ENCODE results near the gene DDI2. TPM values are rescaled to one million over a fixed set of nuclear protein-coding genes. Genes with fewer than 3 reads are reported as not detected.

Gene DDI2
- total RNA-seq, 2 donors from 2014 or later = 28.6 to 38.7 TPM

DNA sequence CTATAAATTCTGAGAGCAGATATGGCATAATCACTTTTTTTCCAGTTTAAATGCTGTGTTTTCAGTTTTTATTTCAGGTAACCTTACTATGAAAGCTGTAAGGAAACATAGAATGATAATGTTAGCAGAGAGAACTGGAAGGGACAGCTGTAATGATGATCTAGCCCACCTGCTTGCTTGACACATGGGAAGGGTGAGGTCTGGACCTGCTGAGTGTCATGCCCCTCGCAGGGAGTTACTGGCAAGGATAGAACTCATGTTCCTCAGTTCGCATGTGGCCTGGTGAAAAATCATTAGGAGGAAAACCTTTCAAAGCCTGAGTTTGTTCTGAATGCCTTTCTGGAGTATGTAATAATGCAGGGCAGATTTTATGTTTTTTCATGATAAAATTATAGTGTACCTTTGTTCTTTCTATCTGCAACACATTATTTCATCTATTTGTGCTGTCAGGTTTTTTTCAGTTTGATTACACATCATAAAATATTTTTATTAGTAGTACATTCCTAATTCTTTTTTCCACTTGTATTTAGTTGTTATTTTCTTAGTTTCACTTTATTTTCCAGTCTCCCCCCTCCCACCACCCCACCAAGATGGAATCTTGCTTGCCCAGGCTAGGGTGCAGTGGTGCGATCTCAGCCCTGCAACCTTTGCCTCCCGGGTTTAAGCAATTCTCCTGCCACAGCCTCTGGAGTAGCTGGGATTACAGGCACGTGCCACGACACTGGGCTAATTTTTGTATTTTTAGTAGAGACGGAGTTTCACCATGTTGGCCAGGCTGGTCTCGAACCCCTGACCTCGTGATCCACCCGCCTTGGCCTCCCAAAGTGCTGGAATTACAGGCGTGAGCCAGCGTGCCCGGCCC lies 8.0 kb downstream of the DDI2 start:
- intact Hi-C loops (cut with DNase I) = loop anchor here (5.0 to 10.0 kb wide), 2 partner anchors 38 to 100 kb away; partner anchors contain the start of gene AGMAT
- peaks cover 3% of the 10 kb centered on the region for H3K36me3 ChIP-seq
- TF ChIP-seq, protein P1, sequence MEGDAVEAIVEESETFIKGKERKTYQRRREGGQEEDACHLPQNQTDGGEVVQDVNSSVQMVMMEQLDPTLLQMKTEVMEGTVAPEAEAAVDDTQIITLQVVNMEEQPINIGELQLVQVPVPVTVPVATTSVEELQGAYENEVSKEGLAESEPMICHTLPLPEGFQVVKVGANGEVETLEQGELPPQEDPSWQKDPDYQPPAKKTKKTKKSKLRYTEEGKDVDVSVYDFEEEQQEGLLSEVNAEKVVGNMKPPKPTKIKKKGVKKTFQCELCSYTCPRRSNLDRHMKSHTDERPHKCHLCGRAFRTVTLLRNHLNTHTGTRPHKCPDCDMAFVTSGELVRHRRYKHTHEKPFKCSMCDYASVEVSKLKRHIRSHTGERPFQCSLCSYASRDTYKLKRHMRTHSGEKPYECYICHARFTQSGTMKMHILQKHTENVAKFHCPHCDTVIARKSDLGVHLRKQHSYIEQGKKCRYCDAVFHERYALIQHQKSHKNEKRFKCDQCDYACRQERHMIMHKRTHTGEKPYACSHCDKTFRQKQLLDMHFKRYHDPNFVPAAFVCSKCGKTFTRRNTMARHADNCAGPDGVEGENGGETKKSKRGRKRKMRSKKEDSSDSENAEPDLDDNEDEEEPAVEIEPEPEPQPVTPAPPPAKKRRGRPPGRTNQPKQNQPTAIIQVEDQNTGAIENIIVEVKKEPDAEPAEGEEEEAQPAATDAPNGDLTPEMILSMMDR (IDR thresholded peaks at IDR 0.05) = no peak
- H3K9me3 ChIP-seq = no peaks in the 10 kb centered on the region
- no peak overlapping the region for H3K4me3 ChIP-seq
- H3K27me3 ChIP-seq = no peaks in the 10 kb centered on the region
- H3K27ac ChIP-seq = no peak overlapping the region
- H3K9ac ChIP-seq (ENCODE audit: low read depth in 2 of 2, low read length in 2 of 2) = no peak overlapping the region
- no peak for DNase-seq
- peaks cover 17% of the 10 kb centered on the region for H3K4me1 ChIP-seq

DNA sequence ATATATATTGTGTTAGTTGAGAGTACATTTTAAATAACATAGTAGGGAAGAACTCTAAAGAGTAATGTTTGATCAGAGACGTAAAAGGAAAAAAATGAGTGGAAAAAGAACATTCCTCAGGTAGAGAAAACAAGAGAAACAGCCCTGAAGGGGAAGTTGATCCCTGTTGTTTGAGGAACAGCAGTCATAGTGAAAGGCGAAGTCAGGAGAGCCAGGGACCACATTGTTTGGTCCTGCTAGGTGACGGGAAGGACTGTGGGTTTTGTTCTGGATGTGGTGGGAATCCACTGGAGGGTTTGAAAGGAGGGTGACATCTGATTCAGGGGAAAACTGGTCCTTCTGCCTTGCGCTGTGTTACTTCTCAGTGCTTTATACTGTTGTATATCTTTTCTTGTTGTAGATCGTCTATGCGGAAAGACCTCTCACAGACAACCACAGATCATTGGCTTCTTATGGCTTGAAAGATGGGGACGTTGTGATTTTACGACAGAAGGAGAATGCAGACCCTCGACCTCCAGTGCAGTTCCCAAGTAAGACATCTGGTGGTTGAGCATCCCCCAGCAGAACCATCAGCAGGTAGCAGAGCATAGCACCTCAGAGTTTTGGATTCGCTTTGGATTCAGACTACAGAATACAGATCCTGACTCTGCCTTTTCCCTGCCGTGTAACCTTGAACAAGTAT lies 9.2 kb downstream of the DDI2 start:
- no peak for DNase-seq
- TF ChIP-seq, protein P1 (IDR thresholded peaks at IDR 0.05) = no peak
- Histone ChIP-seq H3K4me3 (no peak overlapping the region), H3K27me3 (no peaks in the 10 kb centered on the region), H3K36me3 (peaks cover 3% of the 10 kb centered on the region), H3K27ac (no peak overlapping the region), H3K9ac (ENCODE audit: low read depth in 2 of 2, low read length in 2 of 2) (no peak overlapping the region), H3K9me3 (no peaks in the 10 kb centered on the region), H3K4me1 (peaks cover 10% of the 10 kb centered on the region)
- intact Hi-C loops (cut with DNase I) = loop anchor here (5.0 to 10.0 kb wide), 2 partner anchors 39 to 98 kb away; partner anchors contain the start of gene AGMAT

DNA sequence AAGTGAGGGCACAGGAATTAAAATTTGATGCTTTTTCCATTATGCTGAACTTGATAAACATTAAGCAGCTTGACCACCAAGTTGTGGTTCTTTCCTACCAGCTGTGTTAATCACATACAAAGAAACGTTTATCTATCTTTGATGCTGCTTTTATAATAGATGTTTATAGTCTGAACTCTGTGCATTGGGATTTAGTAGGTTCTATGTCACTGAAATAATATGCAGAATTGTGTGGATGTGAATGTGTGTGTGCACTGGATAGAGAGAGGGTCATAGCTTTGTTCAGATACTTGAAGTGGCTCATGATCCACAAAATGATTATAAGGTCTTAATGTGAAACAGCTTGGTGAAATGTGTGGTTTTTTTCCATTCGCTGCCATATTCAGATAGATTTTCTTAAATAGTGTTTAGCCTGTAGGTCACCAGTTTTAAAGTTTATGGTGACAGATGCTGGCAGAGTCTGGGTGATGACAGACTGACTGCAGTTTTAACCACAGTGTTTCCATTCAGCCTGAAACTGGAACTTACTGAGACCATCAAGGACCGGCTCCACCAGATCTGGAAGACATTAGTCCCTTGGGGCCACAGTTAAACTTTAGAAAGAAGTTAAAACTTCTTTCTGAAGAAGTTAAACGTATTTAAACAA lies 10.2 kb downstream of the DDI2 start:
- Histone ChIP-seq H3K9me3 (no peaks in the 10 kb centered on the region), H3K27me3 (no peaks in the 10 kb centered on the region), H3K4me3 (no peak overlapping the region), H3K27ac (no peak overlapping the region), H3K9ac (ENCODE audit: low read depth in 2 of 2, low read length in 2 of 2) (no peak overlapping the region), H3K36me3 (peaks cover 3% of the 10 kb centered on the region), H3K4me1 (peaks cover 10% of the 10 kb centered on the region)
- intact Hi-C loops (cut with DNase I) = loop anchor here (5.0 to 10.0 kb wide), 2 partner anchors 40 to 97 kb away; partner anchors contain the start of gene AGMAT
- TF ChIP-seq, protein P1 (IDR thresholded peaks at IDR 0.05) = no peak
- DNase-seq = no peak

DNA sequence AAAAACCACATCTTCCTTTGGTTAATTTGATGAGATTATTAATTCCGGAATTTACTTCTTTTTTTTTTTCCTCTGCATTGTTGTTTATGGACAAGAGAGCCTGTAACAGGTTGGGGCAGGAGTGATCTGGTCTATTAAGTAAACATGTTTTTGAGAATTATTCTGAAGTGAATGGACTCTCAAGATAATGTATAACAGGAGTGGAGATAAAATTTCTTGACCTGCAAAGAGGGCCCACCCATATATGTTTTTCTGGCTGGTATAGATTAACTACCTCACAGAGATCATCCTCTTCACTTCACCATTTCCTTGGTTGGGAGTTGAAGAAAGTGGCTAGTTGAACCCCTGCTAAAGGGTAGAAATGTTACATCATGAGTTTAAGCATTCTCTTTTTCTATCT lies 10.7 kb downstream of the DDI2 start:
- intact Hi-C loops (cut with DNase I) = loop anchor here (5.0 to 10.0 kb wide), 2 partner anchors 41 to 97 kb away; partner anchors contain the start of gene AGMAT
- Histone ChIP-seq H3K36me3 (peaks cover 3% of the 10 kb centered on the region), H3K27ac (no peak overlapping the region), H3K9ac (ENCODE audit: low read depth in 2 of 2, low read length in 2 of 2) (no peak overlapping the region), H3K4me1 (peaks cover 10% of the 10 kb centered on the region), H3K4me3 (no peak overlapping the region), H3K27me3 (no peaks in the 10 kb centered on the region), H3K9me3 (no peaks in the 10 kb centered on the region)
- DNase-seq = no peak
- TF ChIP-seq, protein P1 (IDR thresholded peaks at IDR 0.05) = no peak

DNA sequence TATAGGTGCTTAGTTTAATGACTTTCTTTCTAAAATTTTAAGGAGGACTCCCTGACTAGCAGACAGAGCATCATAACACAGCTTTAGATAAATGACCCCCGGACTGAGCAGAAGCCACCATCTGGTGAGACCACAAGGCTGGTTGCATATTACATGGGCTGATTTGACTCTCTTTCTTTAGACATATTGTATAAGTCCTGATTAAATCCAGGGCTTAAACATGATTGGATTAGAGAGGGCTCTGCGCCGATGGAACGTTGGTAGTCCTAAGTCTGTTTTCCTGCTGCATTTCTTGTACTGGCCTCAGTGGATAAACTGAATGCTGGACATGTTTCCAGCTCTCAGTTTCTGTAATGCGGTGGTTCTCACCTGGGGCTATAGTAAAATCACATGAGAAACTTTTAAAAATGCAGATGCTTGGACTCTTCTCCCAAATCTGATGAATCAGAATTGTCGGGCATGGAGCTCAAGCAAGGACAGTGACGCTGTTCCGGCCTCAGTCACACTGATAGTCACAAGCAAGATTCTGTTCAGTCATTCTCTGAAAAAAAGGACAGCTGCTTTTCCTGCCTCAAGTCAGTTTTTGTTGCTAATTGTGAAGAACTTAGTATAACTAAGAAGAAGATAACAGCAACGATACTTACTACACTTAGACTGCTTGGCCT lies 16.6 kb downstream of the DDI2 start:
- Histone ChIP-seq H3K4me1 (no peaks in the 10 kb centered on the region), H3K27me3 (no peaks in the 10 kb centered on the region), H3K9ac (ENCODE audit: low read depth in 2 of 2, low read length in 2 of 2) (no peak overlapping the region), H3K27ac (no peak overlapping the region), H3K36me3 (peaks cover 28% of the 10 kb centered on the region), H3K9me3 (no peaks in the 10 kb centered on the region), H3K4me3 (no peak overlapping the region)
- DNase-seq = no peak
- TF ChIP-seq, protein P1 (IDR thresholded peaks at IDR 0.05) = no peak
- intact Hi-C loops (cut with DNase I) = no loop called here
